Measurements from ENCODE around the gene DTNBP1. TPM values are rescaled to one million over a fixed set of nuclear protein-coding genes. Genes with fewer than 3 reads are reported as not detected.

The DTNBP1 gene, protein sequence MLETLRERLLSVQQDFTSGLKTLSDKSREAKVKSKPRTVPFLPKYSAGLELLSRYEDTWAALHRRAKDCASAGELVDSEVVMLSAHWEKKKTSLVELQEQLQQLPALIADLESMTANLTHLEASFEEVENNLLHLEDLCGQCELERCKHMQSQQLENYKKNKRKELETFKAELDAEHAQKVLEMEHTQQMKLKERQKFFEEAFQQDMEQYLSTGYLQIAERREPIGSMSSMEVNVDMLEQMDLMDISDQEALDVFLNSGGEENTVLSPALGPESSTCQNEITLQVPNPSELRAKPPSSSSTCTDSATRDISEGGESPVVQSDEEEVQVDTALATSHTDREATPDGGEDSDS
- total RNA-seq, result 10 to 100 TPM; 21.0 to 26.9 TPM
- long read RNA-seq, transcript DTNBP1-202 (10 exons, 1,403 nt), result major isoform, 21 of 38 reads
- long read RNA-seq, partial matches to known transcripts, result 5 of 38 reads
- long read RNA-seq, other reads (novel, unspliced or antisense), result 9 of 38 reads

DNA sequence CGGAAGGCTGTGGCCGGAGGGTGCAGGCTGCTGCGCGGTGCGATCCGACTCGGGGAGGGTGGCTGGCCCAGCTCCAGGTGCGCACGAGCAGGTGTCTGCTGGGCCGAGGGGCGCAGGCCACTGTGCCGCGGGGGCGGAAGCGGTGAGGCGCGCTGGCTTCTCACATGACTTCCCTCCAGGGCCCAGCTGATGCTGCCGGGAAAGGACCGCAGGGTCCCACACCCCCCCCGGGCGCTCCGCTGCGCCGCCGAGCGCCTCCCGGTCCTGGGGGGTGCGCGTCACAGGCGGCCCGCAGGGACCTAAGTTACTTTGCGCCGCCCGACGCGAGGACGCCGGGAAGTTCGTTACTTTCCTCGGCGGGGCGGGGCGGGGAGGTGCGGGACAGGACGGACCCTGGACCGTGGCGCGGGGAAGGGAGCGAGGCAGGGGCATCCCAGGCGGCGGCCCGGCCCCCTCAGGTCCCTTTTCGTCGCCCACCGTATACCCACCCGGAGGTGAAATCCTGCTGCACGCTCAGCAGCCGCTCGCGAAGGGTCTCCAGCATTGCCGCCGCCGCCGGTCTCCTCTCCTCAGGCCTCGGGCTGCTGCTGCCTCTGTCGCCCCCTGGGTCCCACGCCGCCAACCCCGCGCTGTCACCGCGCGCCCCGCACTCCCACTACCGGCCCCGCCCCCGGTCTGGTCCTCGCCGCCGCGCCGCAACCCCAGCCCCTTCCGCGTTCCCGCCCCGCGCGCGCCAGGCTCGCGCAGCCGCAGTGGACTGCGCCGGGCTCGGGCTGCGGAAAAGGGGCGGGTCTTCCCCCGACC is at the start of gene DTNBP1:
Gene DTNBP1 (minus strand): TSS at position 703 of the 804 bp plus-strand sequence. CDS start 159 bp downstream, at position 544.
- intact Hi-C loops (cut with DNase I, micrococcal nuclease), result no loop called here
- DNase-seq, result peak; percentile 77 to 90
- ATAC-seq, result peak; percentile 90

DNA sequence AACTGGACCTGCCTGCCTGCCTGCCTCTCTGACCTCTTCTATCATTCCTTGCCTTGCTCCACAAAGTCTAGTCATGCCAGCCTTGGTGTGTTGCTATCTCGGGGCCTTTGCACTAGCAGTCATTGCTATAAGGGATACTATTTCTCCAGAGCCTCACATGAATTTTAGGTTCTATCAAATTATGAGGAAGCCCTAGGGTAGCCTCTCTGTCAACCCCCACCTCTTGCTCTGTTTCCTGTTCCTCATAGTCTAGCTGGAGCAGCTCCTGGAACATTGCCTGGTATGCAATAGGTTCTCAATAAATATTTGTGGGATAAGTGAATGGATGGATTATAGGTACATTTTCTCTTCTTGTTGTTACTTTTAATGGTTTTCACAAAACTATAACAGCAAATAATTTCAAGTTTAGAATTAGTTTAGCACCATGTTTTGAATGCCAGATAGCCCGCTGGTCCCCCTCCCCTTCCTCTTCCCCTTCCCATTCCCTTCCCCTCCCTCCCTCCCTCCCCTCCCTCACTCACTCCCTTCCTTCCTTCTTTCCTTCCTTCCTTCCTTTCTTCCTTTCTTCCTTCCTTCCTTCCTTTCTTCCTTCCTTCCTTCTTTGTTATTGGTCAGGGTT is 46.9 kb upstream of the DTNBP1 start:
- intact Hi-C loops (cut with DNase I, micrococcal nuclease), result no loop called here
- DNase-seq (no peak), ATAC-seq (no peak)

DNA sequence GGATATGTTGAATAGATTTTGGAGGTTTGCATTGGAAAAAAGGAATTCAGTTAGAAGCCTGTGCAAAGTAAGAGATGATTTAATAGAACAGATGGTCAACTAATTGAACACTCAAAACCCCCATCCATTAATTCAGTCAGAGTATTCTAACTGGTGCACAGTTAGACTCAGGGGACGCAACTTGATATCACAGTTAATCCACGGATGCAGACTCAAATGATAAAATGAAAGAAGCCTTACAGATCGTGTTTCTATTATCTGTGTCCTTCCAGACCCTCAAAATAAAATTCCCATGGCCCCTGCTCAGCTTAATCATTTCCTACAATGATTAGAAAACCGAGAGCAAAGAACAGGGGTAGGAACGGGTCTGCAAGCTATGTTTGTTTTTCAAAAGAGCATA is 45.4 kb upstream of the DTNBP1 start:
- ATAC-seq (no peak), DNase-seq (no peak)
- intact Hi-C loops (cut with DNase I, micrococcal nuclease), result no loop called here

DNA sequence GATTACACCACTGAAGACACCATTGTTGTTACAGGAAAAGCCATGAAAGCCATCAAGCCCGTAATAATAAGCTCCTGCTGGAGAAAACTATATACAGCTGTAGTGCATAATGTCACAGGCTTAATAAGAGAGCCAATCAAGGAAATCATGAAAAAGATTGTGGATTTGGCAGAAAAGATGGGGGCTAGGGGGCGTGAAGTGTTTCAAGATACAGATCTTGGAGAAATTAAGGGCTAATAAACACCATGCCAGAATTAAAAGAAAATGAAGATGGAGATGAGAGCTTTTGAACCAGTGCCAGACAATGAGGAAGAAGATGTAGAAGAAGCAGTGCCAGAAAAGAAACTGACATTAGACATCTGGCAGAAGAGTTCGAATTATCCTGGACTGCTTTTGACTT is 43.2 kb upstream of the DTNBP1 start:
- no peak for ATAC-seq
- no peak for DNase-seq
- intact Hi-C loops (cut with DNase I, micrococcal nuclease), result no loop called here

DNA sequence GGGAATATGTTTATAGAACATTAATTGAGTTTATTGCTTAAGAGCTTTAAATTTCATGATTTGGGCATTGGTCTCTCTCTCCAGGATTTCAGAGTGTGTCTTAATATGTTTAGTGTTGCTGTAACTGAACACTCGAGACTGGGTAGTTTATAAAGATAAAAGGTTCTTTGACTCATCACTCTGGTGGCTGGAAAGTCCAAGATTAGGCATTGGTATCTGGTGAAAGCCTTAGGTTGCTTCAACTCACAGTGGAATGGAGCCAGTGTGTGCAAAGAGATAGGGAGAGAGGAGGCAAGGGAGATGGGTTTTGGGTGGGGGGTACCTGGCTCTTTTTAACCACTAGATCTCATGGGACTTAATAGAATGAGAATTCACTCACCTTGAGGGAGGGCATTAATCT is 35.6 kb upstream of the DTNBP1 start:
- ATAC-seq, result no peak
- DNase-seq, result no peak
- intact Hi-C loops (cut with DNase I, micrococcal nuclease), result no loop called here

DNA sequence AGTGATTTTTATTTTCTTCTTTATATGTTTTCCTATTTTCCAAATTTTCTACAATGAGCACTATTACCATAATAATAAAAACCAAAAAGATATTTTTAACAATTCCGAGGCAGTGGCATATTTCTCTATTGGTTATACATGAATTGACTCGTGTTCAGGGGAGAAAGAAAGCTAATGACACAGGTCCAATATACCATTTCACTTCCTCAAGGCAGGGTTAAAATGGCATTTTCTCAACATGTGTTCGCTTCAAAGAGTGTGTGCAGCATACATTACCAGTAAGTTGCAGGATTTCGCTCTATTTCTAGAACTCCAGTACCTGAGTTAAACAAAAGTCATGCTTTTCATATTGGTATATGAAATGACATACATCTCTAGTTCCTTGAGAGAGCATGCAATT is 35.1 kb upstream of the DTNBP1 start:
- intact Hi-C loops (cut with DNase I, micrococcal nuclease), result no loop called here
- no peak for ATAC-seq
- no peak for DNase-seq

DNA sequence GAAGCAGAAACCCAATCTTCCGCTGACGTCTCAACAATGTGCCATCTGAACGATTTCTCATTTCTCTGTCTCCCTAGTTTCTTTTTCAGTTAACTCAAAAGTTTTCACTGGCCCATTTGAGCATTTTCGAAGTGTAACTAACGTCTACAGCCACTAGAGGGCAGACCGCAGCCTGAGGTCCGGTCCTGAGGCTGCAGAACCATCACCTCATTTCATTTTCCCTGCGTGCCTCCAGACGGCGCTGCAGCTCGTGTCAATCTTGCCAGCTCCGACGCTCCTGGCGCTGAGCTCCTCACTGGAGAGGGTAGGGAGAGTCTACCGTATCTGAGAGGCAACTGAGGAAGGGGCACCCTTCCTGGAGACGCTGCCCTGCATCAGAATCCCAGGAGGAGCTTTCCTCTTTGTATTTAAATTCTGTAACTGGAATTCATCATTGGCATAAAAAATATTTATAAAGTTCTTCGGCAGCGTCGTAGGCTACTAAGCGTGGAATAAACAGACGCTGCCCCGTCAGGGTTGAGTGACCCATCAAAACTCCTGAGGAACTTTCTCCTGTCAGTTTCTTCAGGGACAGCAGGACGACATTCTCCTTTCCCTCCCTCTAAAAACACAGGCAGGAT is 28.5 kb upstream of the DTNBP1 start:
- ATAC-seq, result peak; percentile 93
- intact Hi-C loops (cut with DNase I, micrococcal nuclease), result loop anchor here in 1 of 2 donors (5.0 kb wide), 2 partner anchors 491 to 516 kb away; no protein-coding TSS in a partner anchor

DNA sequence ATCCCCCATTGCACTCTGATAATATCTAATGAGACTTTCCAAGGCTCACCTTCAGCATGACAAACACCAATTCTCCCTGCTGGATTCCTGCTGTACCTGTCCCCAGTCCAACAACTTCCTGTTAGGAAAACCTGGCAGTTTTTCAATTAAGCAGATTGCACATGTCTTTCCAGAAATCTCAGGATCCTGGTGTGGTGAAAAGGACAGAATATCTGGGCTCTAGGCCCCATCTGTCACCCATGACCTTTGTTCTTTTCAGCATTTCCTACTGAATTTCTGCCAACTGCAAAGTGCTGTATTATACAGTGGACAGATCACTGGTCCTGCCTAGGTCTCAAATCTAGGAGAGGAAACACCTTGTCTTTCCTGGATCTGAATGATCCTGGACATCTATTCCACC is 27.7 kb upstream of the DTNBP1 start:
- DNase-seq, result no peak
- intact Hi-C loops (cut with DNase I, micrococcal nuclease), result loop anchor here in 1 of 2 donors (5.0 kb wide), 2 partner anchors 492 to 517 kb away; no protein-coding TSS in a partner anchor
- ATAC-seq, result peak; percentile 68

More for the DNA sequence above, 28.5 kb upstream of the DTNBP1 start:
- DNase-seq, result peak; percentile 80 to 84

DNA sequence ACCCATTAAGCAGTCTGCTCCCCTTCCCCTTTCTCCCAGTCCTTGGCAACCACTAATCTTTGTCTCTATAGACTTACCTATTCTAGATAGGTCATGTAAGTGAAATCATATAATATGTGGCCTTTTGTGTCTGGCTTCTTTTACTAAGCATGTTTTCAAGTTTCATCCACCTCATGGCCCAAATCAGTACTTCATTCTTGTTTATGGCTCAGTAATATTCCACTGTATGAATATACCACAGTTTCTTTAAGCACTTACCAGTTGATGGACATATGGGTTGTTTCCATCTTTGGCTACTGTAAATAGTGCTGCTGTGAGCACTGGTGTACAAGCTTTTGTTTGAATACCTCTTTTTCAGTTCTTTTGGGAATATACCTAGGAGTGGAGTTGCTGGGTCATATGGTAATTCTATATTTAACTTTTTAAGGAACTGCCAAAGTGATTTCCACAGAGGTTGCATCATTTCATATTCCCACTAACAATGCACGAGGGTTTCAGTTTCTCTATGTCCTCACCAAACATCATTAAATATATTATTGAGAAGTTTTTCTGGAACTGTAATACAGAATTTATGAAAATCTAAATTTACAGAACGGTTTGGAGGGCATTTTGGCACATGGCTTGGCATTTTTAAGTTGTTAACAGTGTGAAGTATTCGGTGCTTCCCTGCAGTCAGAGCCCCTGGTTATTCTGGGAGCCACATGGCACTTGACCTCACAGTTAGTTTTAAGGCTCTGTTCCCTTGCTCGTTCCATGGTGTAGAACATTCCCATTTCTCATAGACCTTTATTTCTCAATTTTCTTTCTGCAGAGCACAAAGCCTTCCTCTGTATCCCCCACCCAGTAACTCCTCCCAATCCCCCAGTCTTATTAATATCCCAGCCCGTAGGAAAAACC is 27.0 kb upstream of the DTNBP1 start:
- intact Hi-C loops (cut with DNase I, micrococcal nuclease), result loop anchor here in 1 of 2 donors (5.0 kb wide), 2 partner anchors 492 to 517 kb away; no protein-coding TSS in a partner anchor
- no peak for DNase-seq
- no peak for ATAC-seq

DNA sequence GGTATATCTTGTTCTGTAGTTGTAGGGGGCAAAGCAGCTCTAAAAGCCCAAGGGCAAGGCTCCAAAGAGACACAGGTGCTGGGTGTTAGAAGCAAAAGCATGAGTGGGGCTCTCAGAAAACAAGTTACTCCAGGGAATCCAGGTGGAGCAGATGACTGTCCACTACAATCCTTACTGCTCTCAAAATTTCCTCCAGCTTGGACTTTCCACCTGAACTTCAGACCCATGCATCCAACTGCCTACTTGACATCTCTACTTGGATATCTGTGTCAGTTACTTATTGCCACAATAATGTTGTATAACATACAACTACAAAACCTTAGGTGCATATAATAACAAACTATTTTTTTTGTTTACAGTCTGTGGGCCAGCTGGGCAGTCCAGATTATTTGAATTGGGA is 22.8 kb upstream of the DTNBP1 start:
- ATAC-seq (peak; percentile 64), DNase-seq (no peak)
- intact Hi-C loops (cut with DNase I, micrococcal nuclease), result no loop called here

DNA sequence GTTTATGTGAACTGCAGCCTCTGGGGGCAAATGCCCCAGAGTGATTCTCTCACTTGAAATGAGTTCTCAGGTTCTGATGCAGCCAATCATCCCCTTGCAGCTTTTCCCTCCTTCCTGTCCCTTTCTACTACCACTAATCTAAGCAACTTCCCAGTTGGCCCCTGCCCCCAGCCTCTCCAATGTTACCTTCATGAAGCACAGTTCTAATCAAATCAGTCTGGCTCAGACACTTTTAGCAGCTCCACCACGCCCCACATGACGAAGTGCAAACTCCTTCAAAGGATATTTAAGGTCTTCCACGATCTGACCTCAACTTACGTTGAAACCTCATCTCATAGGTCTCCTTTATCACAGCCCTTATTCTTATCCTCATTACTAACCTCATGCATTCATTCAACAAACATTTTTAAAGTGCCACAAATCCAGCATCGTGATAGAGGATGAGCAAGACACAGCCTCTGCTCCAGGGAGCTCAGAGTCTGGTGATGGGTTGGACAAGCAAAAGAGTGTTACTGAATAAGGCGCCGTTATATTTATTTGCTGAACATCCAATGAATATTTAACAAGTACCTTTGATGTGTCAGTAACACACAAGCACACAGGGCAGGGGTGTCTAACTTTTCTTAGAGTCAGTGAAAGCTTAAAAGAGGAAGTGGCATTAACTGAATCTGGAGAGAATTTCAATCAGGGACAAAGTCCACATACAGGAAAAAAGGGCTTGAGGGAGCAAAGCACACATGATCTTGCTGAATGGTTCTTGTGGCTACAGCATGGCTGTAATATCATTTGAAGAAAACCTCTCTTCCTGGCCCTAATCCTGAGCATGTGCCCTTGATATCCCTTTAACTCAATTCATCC is 20.4 kb upstream of the DTNBP1 start:
- peak; percentile 76 for ATAC-seq
- intact Hi-C loops (cut with DNase I, micrococcal nuclease), result no loop called here
- DNase-seq, result no peak

DNA sequence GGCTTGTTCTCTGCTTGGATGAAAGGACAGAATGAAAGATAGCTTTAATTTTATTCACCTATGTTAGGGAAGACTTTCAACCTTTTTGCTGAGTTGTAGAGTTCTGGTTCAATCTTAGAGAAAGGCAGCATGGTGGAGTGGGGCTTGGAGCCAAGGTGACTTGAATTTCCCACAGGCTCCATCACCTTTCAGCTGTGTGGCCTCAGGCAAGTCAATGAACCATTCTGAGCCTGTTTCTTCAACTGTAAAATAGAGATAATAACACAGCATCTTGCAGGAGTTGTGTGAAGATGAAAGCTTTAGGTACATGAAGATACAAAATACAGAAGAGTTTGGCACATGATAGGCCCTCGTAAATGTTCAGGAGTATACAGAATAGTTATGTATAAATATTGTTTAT is 19.1 kb upstream of the DTNBP1 start:
- DNase-seq (no peak), ATAC-seq (no peak)
- intact Hi-C loops (cut with DNase I, micrococcal nuclease), result no loop called here

DNA sequence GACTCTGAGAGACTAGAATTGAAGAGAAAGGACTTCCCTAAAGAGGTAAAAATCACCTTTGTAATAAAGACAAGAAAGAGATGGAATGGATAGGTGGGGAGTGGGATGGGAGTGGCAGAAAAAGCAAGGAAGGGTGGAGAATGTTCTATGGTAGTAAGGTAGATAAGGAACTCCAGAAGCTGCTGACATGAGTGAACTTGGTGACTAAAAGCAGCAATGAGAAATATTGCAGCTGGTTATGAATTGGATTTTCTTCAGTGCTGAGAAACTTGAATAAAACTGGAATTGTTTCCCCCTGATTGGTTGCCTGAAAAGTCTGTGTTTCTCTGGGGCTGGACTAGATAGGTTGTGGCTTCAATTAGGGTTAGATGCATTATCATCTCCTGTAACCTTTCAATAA is 15.7 kb upstream of the DTNBP1 start:
- intact Hi-C loops (cut with DNase I, micrococcal nuclease), result no loop called here
- no peak for ATAC-seq
- DNase-seq, result no peak

DNA sequence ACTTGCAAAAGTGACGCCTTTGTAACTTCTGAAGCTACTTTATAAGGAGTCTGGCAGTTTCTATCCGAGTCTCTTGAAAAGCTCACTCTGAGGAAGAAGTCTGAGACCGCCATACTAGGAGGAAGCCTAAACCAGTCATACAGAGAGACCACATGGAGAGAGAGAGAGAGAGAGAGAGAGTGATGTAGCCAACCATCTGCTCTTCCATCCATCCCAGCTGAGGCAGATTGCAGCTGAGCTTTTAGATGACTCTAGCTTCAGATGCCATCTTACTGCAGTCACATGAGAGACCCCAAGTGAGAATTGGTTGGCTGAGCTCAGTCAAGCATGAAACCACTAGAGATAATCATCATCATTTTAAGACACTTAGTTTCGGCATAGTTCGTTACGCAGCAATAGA is 15.0 kb upstream of the DTNBP1 start:
- intact Hi-C loops (cut with DNase I, micrococcal nuclease), result no loop called here
- DNase-seq (no peak), ATAC-seq (no peak)

DNA sequence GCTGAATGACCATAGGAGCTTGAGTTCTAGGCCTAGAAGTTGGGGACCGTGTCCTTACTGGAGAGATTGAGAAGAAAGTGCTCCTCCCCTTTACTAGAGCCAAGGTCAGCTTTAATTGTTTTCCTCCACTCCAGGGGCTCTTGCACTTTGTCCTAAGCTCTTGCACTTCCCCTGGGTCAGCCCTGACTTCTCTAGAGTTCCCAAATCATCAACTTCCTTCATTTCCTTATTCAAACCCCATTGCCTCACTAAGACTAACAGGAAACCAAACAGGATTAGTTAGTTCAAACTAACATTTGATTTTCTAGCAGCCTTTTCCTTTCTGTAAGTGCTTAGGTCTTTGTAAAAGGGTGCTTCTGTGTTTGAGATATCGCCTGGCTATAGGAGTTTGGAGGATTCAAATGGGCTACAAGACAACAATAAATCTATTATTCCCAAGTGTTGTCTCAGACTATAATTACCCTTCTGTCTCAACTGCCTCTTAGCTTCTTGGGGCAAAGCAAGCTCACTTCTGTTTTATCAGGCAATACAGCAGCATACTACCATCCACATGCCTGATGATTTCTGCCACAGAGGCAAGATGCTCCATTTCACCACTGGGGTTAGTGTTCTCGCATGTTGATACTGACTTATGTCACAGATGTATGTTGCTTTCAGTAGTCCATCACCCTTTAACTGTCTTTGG is 12.8 kb upstream of the DTNBP1 start:
- intact Hi-C loops (cut with DNase I, micrococcal nuclease), result no loop called here
- ATAC-seq, result peak; percentile 83

DNA sequence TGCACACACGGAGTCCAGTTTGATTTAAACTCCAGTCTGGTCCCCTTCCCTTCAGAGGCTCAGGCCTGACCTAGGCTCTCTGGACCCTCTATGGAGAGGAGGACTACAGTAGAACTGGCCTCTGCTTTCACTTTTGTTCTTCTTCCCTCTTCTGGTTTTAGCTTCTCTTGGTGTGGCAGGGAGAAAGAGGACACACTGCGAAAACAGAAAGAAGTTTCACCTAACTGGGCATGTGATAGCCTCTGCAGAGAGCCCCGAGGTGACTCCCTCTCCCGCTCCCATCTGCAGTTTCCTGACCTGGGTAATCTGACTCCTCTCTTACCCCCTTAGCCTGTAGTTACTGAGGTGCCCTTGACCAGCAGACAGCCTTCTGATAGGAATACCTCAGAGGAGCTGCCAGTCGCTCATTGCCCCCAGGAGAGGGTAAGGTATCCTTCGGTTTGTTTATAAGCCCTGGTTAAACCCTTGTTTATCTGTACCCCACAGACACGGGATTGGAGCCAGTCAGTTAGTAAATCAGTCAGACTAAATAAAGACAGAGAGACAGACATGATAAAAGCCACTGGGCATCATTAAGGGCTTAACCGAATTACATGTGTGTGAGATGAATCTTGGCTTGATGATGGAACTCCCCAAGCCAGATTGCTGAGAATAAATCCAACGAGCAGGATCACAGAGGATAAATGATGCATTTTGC is 12.0 kb upstream of the DTNBP1 start:
- DNase-seq (no peak), ATAC-seq (no peak)
- intact Hi-C loops (cut with DNase I, micrococcal nuclease), result no loop called here

More for the DNA sequence above, 12.8 kb upstream of the DTNBP1 start:
- DNase-seq, result no peak
